Neuron (in vitro differentiated cells): ENCODE data around the gene SYT1.

Source experiments
- H2AFZ ChIP-seq: one replicate; pipeline ENCODE4 v1.6.1; 2013; ENCODE audit warnings: low read depth, mild to moderate bottlenecking, inconsistent platforms, low read length, moderate library complexity
- H3K27me3 ChIP-seq: one replicate; pipeline ENCODE4 v1.6.1; 2013; ENCODE audit warnings: low read length; ENCODE audit not compliant: insufficient read depth
- H3K36me3 ChIP-seq: one replicate; pipeline ENCODE4 v1.6.1; 2013; ENCODE audit warnings: low read length; ENCODE audit not compliant: insufficient read depth
- H3K4me1 ChIP-seq: one replicate; pipeline ENCODE4 v1.6.1; 2013; ENCODE audit warnings: low read length; ENCODE audit not compliant: insufficient read depth
- H3K4me3 ChIP-seq: 2 replicates; pipeline ENCODE4 v1.5.1; 2013; ENCODE audit warnings: mild to moderate bottlenecking, low read length, moderate library complexity
- H3K9me3 ChIP-seq: one replicate; pipeline ENCODE4 v1.6.1; 2013; ENCODE audit warnings: low read length

SYT1 gene

GRCh38 chr12:78963439-78964227 lies 99.1 kb downstream of the SYT1 start:
- Histone ChIP-seq H3K27me3 (no peaks in the 10 kb centered on the region), H3K4me3 (no peak overlapping the region), H3K36me3 (peaks cover 4% of the 10 kb centered on the region)

DNA sequence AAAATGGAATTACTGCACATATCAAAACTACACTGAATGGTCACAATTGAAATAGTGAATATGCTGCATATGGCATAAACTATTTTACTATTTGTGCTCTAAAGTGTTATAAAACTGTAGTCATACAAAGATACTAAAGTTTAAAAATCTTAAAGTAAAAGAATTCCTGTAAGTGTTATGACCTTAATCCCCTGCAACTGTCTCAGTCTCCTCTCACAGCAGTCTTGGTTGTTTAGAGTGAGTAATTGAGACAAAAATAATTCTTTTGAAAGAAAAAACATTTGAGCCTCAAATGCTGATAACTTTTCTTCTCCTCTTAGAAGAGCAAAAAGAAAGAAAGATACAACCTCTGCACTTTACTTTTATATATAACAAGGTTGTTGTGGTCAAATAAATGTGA lies 99.9 kb downstream of the SYT1 start:
- Histone ChIP-seq H3K36me3 (peaks cover 4% of the 10 kb centered on the region), H3K27me3 (no peaks in the 10 kb centered on the region), H2AFZ (no peak overlapping the region), H3K4me3 (no peak overlapping the region), H3K4me1 (no peaks in the 10 kb centered on the region), H3K9me3 (no peaks in the 10 kb centered on the region)

More at GRCh38 chr12:78963439-78964227, 99.1 kb downstream of the SYT1 start:
- Histone ChIP-seq H3K4me1 (no peaks in the 10 kb centered on the region), H3K9me3 (no peaks in the 10 kb centered on the region), H2AFZ (no peak overlapping the region)

GRCh38 chr12:78966062-78966461 lies 101.5 kb downstream of the SYT1 start:
- no peak overlapping the region for H3K4me3 ChIP-seq
- no peaks in the 10 kb centered on the region for H3K9me3 ChIP-seq
- peaks cover 2% of the 10 kb centered on the region for H3K36me3 ChIP-seq
- no peaks in the 10 kb centered on the region for H3K4me1 ChIP-seq
- H3K27me3 ChIP-seq, result no peaks in the 10 kb centered on the region
- H2AFZ ChIP-seq, result no peak overlapping the region

DNA sequence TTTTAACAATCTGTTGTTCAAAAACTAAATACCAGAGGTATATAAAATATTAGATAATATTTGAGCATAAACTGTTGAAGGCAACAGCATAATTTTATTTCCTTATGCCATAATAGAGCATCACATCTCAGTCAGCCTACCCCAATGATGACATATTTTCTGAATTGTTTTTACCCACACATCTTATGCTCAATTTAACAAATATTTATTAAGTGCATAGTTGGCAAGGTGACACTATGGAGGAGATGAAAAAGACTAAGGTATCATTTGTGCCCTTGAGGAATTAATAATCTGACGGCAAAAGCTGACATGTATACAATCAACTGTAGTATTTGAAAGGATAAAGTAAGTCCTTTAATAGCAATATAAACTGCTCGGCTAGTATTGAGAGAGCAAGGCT lies 102.4 kb downstream of the SYT1 start:
- Histone ChIP-seq H3K27me3 (no peaks in the 10 kb centered on the region), H2AFZ (no peak overlapping the region), H3K36me3 (peaks cover 1% of the 10 kb centered on the region), H3K4me3 (no peak overlapping the region), H3K9me3 (no peaks in the 10 kb centered on the region), H3K4me1 (no peaks in the 10 kb centered on the region)

DNA sequence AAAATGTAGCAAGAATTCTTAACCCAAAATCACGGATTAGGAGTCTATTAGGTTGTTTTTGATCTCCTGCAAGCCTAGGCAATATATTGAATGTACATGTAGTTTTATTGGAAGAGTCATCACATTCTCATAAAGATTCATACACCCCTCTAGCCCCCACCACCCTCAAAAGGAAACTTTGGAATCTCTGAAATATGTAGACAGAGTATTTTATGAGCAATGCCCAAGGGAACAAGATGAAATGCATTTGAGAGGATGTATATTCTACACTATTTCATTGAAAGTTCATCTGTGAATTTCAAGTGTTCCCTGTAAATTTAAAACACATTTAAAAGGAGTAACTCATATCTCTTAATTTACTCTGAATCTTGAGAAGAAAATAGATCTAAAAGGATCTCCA lies 103.7 kb downstream of the SYT1 start:
- no peaks in the 10 kb centered on the region for H3K27me3 ChIP-seq
- H3K36me3 ChIP-seq, result peaks cover 1% of the 10 kb centered on the region
- no peak overlapping the region for H3K4me3 ChIP-seq
- no peak overlapping the region for H2AFZ ChIP-seq
- no peaks in the 10 kb centered on the region for H3K4me1 ChIP-seq
- no peaks in the 10 kb centered on the region for H3K9me3 ChIP-seq

DNA sequence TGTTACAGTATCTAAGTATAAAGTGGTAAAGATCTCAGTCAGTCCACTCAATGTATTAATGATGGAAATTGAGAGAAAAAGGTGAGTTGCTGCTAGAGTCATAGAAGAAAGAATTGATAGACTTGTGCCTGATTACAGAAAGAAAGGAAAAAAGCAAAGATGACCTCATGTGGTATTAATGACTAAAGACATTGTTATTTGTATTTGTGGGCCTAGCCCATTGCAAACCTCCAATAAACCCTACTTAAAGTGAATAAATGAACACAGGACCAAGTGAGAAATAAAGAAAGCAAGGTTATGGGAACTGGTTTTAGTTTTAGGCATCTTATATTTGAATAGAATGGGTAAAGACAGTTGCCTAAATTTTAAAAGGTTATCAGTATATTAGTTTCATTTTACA lies 105.5 kb downstream of the SYT1 start:
- H3K27me3 ChIP-seq, result no peaks in the 10 kb centered on the region
- peaks cover 1% of the 10 kb centered on the region for H3K36me3 ChIP-seq
- H3K4me3 ChIP-seq, result no peak overlapping the region
- H3K4me1 ChIP-seq, result no peaks in the 10 kb centered on the region
- no peaks in the 10 kb centered on the region for H3K9me3 ChIP-seq
- no peak overlapping the region for H2AFZ ChIP-seq

DNA sequence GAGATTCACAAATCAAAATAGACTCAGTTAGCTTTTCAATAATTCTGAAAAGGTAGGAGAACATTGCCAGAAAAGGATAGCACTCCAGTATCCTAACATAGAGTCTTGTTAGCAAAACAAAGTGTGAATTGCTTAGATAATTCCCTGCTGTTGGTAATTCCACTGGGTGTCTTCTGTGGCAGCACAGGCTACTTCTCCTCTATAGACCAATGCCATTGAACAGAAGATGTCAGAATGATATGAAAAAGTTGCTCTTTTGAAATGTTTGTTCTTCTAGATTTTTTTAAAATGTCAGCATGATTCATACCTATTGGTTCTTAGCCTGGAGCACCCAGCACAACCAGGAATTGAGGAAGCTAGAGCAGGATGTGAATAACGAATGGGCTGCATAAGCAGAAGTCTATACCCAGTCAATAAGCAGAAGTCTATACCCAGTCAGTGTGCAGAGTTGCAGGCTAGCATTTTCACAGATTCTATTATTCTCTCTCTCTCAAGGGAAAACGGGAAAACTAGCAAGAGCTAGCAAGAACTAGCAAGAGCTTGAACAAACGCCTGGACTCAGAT lies 112.8 kb downstream of the SYT1 start:
- H3K36me3 ChIP-seq, result peaks cover 27% of the 10 kb centered on the region

DNA sequence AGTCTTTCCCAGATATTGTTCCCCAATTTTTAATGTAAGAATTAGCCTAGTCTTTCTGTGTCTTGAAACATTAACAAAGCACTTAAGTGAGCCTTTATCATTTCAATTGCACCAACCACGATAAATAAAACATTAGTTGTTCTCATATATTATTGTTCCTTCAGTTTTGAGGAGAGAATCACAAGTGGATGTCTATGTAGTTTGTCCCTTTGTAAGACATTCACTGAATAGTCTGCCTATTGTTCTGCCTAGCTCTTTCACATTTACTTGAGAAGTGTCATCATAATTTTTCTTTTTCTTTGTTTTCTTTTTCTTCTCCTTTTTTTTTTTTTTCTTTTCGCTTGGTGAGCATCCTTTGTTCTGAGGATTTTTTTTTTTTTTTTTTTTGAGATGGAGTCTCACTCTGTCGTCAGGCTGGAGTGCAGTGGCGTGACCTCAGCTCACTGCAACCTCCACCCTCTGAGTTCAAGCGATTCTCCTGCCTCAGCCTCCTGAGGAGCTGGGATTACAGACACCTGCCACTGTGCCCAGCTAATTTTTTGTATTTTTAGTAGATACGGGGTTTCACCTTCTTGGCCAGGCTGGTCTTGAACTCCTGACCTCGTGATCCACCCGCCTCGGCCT lies 129.7 kb downstream of the SYT1 start:
- Histone ChIP-seq H3K4me1 (peaks cover 14% of the 10 kb centered on the region), H3K4me3 (no peak overlapping the region), H3K27me3 (no peaks in the 10 kb centered on the region)

More for the DNA sequence above, 112.8 kb downstream of the SYT1 start:
- no peak overlapping the region for H3K4me3 ChIP-seq
- no peaks in the 10 kb centered on the region for H3K27me3 ChIP-seq
- no peaks in the 10 kb centered on the region for H3K9me3 ChIP-seq
- H2AFZ ChIP-seq, result no peak overlapping the region
- no peaks in the 10 kb centered on the region for H3K4me1 ChIP-seq

DNA sequence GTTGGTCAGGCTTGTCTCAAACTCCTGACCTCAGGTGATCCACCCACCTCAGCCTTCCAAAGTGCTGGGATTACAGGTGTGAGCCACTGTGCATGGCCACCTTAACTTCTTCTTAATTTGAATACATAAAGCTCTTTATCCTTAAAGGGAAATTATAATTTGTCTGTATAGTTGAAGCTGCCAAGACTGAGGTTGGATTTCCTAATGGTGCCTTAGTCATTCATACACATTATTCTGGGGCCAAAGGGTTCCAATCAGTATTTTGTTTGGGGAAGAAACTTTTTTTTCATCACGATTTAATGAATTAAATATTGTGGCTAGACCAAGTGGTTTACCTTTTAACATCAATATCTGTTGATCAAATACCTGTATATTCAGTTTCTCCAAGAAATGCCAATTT lies 135.9 kb downstream of the SYT1 start:
- H3K4me3 ChIP-seq, result no peak overlapping the region
- H3K27me3 ChIP-seq, result no peaks in the 10 kb centered on the region
- peaks cover 7% of the 10 kb centered on the region for H3K36me3 ChIP-seq
- no peak overlapping the region for H2AFZ ChIP-seq
- H3K4me1 ChIP-seq, result peaks cover 5% of the 10 kb centered on the region
- H3K9me3 ChIP-seq, result no peaks in the 10 kb centered on the region

More for the DNA sequence above, 129.7 kb downstream of the SYT1 start:
- H3K9me3 ChIP-seq, result no peaks in the 10 kb centered on the region
- peaks cover 5% of the 10 kb centered on the region for H3K36me3 ChIP-seq
- no peak overlapping the region for H2AFZ ChIP-seq

DNA sequence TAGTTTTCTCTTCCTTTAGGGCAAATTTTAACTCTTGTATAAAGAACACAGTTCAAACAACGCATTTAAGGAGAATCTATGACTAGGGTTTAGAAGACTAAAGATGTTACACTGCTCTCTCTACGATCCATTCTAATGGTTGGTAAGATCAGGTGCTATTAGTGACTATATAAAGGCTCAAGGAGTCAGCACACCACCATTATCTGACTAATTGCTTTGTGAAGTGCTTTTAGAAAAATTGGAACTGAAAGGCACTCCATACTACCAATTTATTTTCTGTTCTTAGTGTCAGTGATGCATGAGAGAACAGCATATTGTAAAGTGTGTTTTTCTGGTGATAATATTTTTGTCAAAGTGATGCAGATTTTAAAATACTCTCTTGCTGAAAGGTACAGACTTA lies 136.8 kb downstream of the SYT1 start:
- no peak overlapping the region for H2AFZ ChIP-seq
- no peaks in the 10 kb centered on the region for H3K9me3 ChIP-seq
- no peaks in the 10 kb centered on the region for H3K27me3 ChIP-seq
- peaks cover 7% of the 10 kb centered on the region for H3K36me3 ChIP-seq
- peaks cover 5% of the 10 kb centered on the region for H3K4me1 ChIP-seq
- no peak overlapping the region for H3K4me3 ChIP-seq

- Histone ChIP-seq H3K4me3 (no peak overlapping the region), H2AFZ (no peak overlapping the region), H3K4me1 (peaks cover 5% of the 10 kb centered on the region), H3K36me3 (peaks cover 2% of the 10 kb centered on the region), H3K9me3 (no peaks in the 10 kb centered on the region), H3K27me3 (no peaks in the 10 kb centered on the region)
Observed at GRCh38 chr12:79006306-79006705, 141.7 kb downstream of the SYT1 start.

DNA sequence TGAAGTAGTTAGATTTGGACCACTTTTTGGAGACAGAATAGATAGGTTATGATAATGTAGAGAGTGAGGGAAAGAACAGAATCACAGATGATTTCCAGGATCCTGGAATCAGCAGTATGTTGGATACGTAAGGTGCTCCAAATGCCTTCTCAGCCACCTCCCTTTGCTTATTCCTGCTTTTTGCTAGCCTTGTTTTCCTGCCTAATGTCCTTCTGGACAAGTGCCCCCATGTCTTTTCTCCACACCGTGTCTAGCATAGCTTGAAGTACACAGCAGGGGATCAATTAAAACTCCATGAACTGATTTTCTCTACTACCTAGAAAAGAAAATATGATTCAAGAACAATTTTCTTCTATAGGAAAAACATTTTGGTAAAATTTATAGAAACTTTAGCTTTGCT lies 144.0 kb downstream of the SYT1 start:
- Histone ChIP-seq H3K9me3 (no peaks in the 10 kb centered on the region), H3K27me3 (no peaks in the 10 kb centered on the region), H3K4me3 (no peak overlapping the region), H3K4me1 (no peaks in the 10 kb centered on the region), H2AFZ (no peak overlapping the region), H3K36me3 (peaks cover 2% of the 10 kb centered on the region)

GRCh38 chr12:79012636-79013035 lies 148.1 kb downstream of the SYT1 start:
- Histone ChIP-seq H3K4me1 (no peaks in the 10 kb centered on the region), H3K27me3 (no peaks in the 10 kb centered on the region), H2AFZ (no peak overlapping the region), H3K4me3 (no peak overlapping the region), H3K36me3 (peaks cover 2% of the 10 kb centered on the region), H3K9me3 (no peaks in the 10 kb centered on the region)
